OCI-LY3 (cell line): ENCODE data around the gene FKBP14.

Source experiments
- H2AFZ ChIP-seq: fragments of 200-600, 300-600 bp; shearing (Covaris generic); 2 replicates; pipeline ENCODE4 v1.6.0; 2014; ENCODE audit warnings: antibody characterized with exemption, low read depth, low read length
- H3K27ac ChIP-seq: fragments of 200-600, 300-600 bp; sonication (generic); 2 replicates; pipeline ENCODE4 v1.5.1; 2014; ENCODE audit warnings: mild to moderate bottlenecking, low read length, moderate library complexity, mixed read lengths
- H3K27me3 ChIP-seq: fragments of 200-600, 300-600 bp; sonication (generic); 2 replicates; pipeline ENCODE4 v1.6.1; 2014; ENCODE audit warnings: low read depth, low read length, mixed read lengths
- H3K36me3 ChIP-seq: fragments of 200-600, 300-600 bp; sonication (generic); replicated peaks from 2 replicates; pipeline ENCODE3; 2014; ENCODE audit warnings: low read depth, low read length, mixed read lengths
- H3K4me1 ChIP-seq: fragments of 300-600, 200-600 bp; sonication (generic); 2 replicates; pipeline ENCODE4 v1.6.1; 2014; ENCODE audit warnings: low read length, mixed read lengths
- H3K4me2 ChIP-seq: fragments of 200-600, 300-600 bp; sonication (generic); 2 replicates; pipeline ENCODE4 v1.6.1; 2014; ENCODE audit warnings: low read length, mixed read lengths
- H3K4me3 ChIP-seq: fragments of 300-600, 200-600 bp; sonication (generic); 2 replicates; pipeline ENCODE4 v1.5.1; 2014; ENCODE audit warnings: antibody characterized with exemption, mild to moderate bottlenecking, low read length, moderate library complexity
- H3K79me2 ChIP-seq: fragments of 300-600, 200-600 bp; shearing (Covaris generic); 2 replicates; pipeline ENCODE4 v1.6.1; 2014; ENCODE audit warnings: mild to moderate bottlenecking, low read length, mixed read lengths
- H3K9ac ChIP-seq: fragments of 300-600, 200-600 bp; shearing (Covaris generic); 2 replicates; pipeline ENCODE4 v1.6.0; 2014; ENCODE audit warnings: mild to moderate bottlenecking, low read length, moderate library complexity
- H3K9me3 ChIP-seq: fragments of 200-600, 300-600 bp; shearing (Covaris generic); 2 replicates; pipeline ENCODE4 v1.6.1; 2014; ENCODE audit warnings: low read length, mixed read lengths; ENCODE audit not compliant: insufficient read depth
- H4K20me1 ChIP-seq: fragments of 200-600, 300-600 bp; sonication (generic); 2 replicates; pipeline ENCODE4 v1.6.1; 2016; ENCODE audit warnings: low read length, mixed read lengths; ENCODE audit not compliant: insufficient read depth
- CTCF ChIP-seq: fragments of 200-600, 300-600 bp; sonication (generic); IDR thresholded peaks from 2 replicates; pipeline ENCODE4 v1.5.1; 2014; ENCODE audit warnings: antibody characterized with exemption, low read length, low read depth
- EZH2phosphoT487 ChIP-seq: fragments of 200-600 bp; shearing (Covaris generic); IDR thresholded peaks from 2 replicates; pipeline ENCODE4 v1.6.1; 2018; ENCODE audit warnings: antibody characterized with exemption, mixed run types, low read depth

FKBP14 gene

GRCh38 chr7:30069096-30069867 lies 42.8 kb upstream of the FKBP14 start:
- Histone ChIP-seq H3K4me2 (no peak overlapping the region), H3K36me3 (peaks cover 2% of the 10 kb centered on the region), H3K9me3 (no peaks in the 10 kb centered on the region), H3K4me1 (no peaks in the 10 kb centered on the region), H3K4me3 (no peak overlapping the region), H3K27ac (no peak overlapping the region), H3K27me3 (no peaks in the 10 kb centered on the region), H3K79me2 (no peaks in the 10 kb centered on the region), H4K20me1 (no peaks in the 10 kb centered on the region), H3K9ac (no peak overlapping the region), H2AFZ (no peak overlapping the region)
- TF ChIP-seq EZH2phosphoT487 (no peak), CTCF (no peak)

- no peaks in the 10 kb centered on the region for H3K79me2 ChIP-seq
- no peak for TF ChIP-seq EZH2phosphoT487
- no peak for TF ChIP-seq CTCF
- no peak overlapping the region for H3K9ac ChIP-seq
- H3K4me1 ChIP-seq = no peaks in the 10 kb centered on the region
- no peaks in the 10 kb centered on the region for H4K20me1 ChIP-seq
- H2AFZ ChIP-seq = no peak overlapping the region
- H3K27ac ChIP-seq = no peak overlapping the region
- no peak overlapping the region for H3K4me2 ChIP-seq
- no peaks in the 10 kb centered on the region for H3K27me3 ChIP-seq
- H3K36me3 ChIP-seq = peaks cover 3% of the 10 kb centered on the region
- H3K9me3 ChIP-seq = no peaks in the 10 kb centered on the region
- no peak overlapping the region for H3K4me3 ChIP-seq
These were observed 41.6 kb upstream of the FKBP14 start for GRCh38 chr7:30068117-30068516.

GRCh38 chr7:30066687-30067086 lies 40.2 kb upstream of the FKBP14 start:
- Histone ChIP-seq H3K27me3 (no peaks in the 10 kb centered on the region), H3K4me2 (no peak overlapping the region), H3K9me3 (no peaks in the 10 kb centered on the region), H3K4me3 (no peak overlapping the region), H3K27ac (no peak overlapping the region), H4K20me1 (no peaks in the 10 kb centered on the region; the same call in 1 of the 2 replicates), H3K4me1 (peaks cover 7% of the 10 kb centered on the region), H3K79me2 (no peaks in the 10 kb centered on the region), H3K9ac (no peak overlapping the region), H3K36me3 (peaks cover 9% of the 10 kb centered on the region), H2AFZ (no peak overlapping the region)
- TF ChIP-seq EZH2phosphoT487 (no peak), CTCF (no peak)

GRCh38 chr7:30065746-30066145 lies 39.2 kb upstream of the FKBP14 start:
- Histone ChIP-seq H4K20me1 (no peaks in the 10 kb centered on the region; the same call in 1 of the 2 replicates), H3K36me3 (peaks cover 13% of the 10 kb centered on the region), H3K4me1 (peaks cover 7% of the 10 kb centered on the region), H3K9me3 (no peaks in the 10 kb centered on the region), H3K27ac (no peak overlapping the region), H3K4me2 (no peak overlapping the region), H3K9ac (no peak overlapping the region), H3K4me3 (no peak overlapping the region), H3K27me3 (no peaks in the 10 kb centered on the region), H3K79me2 (no peaks in the 10 kb centered on the region), H2AFZ (no peak overlapping the region)
- TF ChIP-seq CTCF = no peak
- no peak for TF ChIP-seq EZH2phosphoT487
